GM18873 (cell line): ENCODE data around the gene BTBD17.

Source experiments
- ATAC-seq: cut with Tn5 transposase; IDR thresholded peaks from one replicate; pipeline ENCODE4 v1.9.1; 2021; ENCODE audit warnings: mild to moderate bottlenecking, moderate library complexity, moderate number of reproducible peaks; ENCODE audit not compliant: unreplicated experiment, low FRiP score

Gene BTBD17

GRCh38 chr17:74387365-74388218 is 25.9 kb upstream of the BTBD17 start:
- no peak for ATAC-seq

- ATAC-seq, result no peak
Measured at GRCh38 chr17:74386386-74386785, 24.7 kb upstream of the BTBD17 start.

GRCh38 chr17:74385201-74385600 is 23.5 kb upstream of the BTBD17 start:
- no peak for ATAC-seq

- no peak for ATAC-seq
Measured at GRCh38 chr17:74383141-74383540, 21.5 kb upstream of the BTBD17 start.

GRCh38 chr17:74380959-74381808 is 19.5 kb upstream of the BTBD17 start:
- ATAC-seq, result no peak

- ATAC-seq, result no peak
Measured at GRCh38 chr17:74380086-74380958, 18.7 kb upstream of the BTBD17 start.

- no peak for ATAC-seq
Measured at GRCh38 chr17:74379495-74380085, 17.9 kb upstream of the BTBD17 start.

GRCh38 chr17:74374858-74375257 is 13.2 kb upstream of the BTBD17 start:
- no peak for ATAC-seq

- no peak for ATAC-seq
Measured at GRCh38 chr17:74373838-74374606, 12.4 kb upstream of the BTBD17 start.

GRCh38 chr17:74372426-74372825 is 10.8 kb upstream of the BTBD17 start:
- ATAC-seq, result no peak

- no peak for ATAC-seq
Measured at GRCh38 chr17:74371653-74372147, 10.0 kb upstream of the BTBD17 start.

GRCh38 chr17:74369665-74370490 is 8.2 kb upstream of the BTBD17 start:
- no peak for ATAC-seq

GRCh38 chr17:74369221-74369620 is 7.6 kb upstream of the BTBD17 start:
- ATAC-seq, result no peak

GRCh38 chr17:74368341-74369081 is 6.8 kb upstream of the BTBD17 start:
- no peak for ATAC-seq

GRCh38 chr17:74367206-74367605 is 5.5 kb upstream of the BTBD17 start, which contains the start of gene GPR142:
GPR142 (plus strand) TSS chr17:74367506; CDS start chr17:74369541, 2,035 bp downstream.
- no peak for ATAC-seq

- no peak for ATAC-seq
Measured at GRCh38 chr17:74362810-74363498, 1.3 kb upstream of the BTBD17 start.

GRCh38 chr17:74362069-74362405 is 369 bp upstream of the BTBD17 start:
- no peak for ATAC-seq
